Measurements from ENCODE around the gene PTGES.
A peak's percentile ranks its signal among the peaks of the same experiment; 100 is the strongest.

The PTGES gene

GRCh38 chr9:129716091-129716490 lies 36.8 kb downstream of the PTGES start:
- no peak for DNase-seq

GRCh38 chr9:129714511-129715061 lies 38.3 kb downstream of the PTGES start:
- no peak for DNase-seq

- DNase-seq: no peak
These were observed 39.5 kb downstream of the PTGES start for GRCh38 chr9:129713402-129713679.

GRCh38 chr9:129712634-129713401 lies 40.0 kb downstream of the PTGES start:
- DNase-seq: no peak

- no peak for DNase-seq
These were observed 42.7 kb downstream of the PTGES start for GRCh38 chr9:129710169-129710453.

GRCh38 chr9:129709438-129710168 lies 43.2 kb downstream of the PTGES start:
- no peak for DNase-seq

- DNase-seq: no peak
These were observed 44.0 kb downstream of the PTGES start for GRCh38 chr9:129708793-129709192.

- DNase-seq: no peak
These were observed 48.0 kb downstream of the PTGES start for GRCh38 chr9:129704807-129705206.

- DNase-seq: no peak
These were observed 49.0 kb downstream of the PTGES start for GRCh38 chr9:129703667-129704355.

- DNase-seq: no peak
These were observed 50.0 kb downstream of the PTGES start for GRCh38 chr9:129702589-129703520.

- no peak for DNase-seq
These were observed 51.3 kb downstream of the PTGES start for GRCh38 chr9:129701549-129701948.

- DNase-seq: no peak
These were observed 51.8 kb downstream of the PTGES start for GRCh38 chr9:129701054-129701453.

GRCh38 chr9:129698254-129698757 lies 54.5 kb downstream of the PTGES start:
- DNase-seq: no peak

- no peak for DNase-seq
These were observed 55.1 kb downstream of the PTGES start for GRCh38 chr9:129697656-129698253.

- DNase-seq: peak; percentile 31
These were observed 55.7 kb downstream of the PTGES start for GRCh38 chr9:129696944-129697655.

GRCh38 chr9:129695870-129696269 lies 57.0 kb downstream of the PTGES start:
- DNase-seq: no peak

- DNase-seq: no peak
These were observed 58.6 kb downstream of the PTGES start for GRCh38 chr9:129694243-129694646.

- no peak for DNase-seq
These were observed 59.1 kb downstream of the PTGES start for GRCh38 chr9:129693741-129694140.

- DNase-seq: no peak
These were observed 60.3 kb downstream of the PTGES start for GRCh38 chr9:129692534-129692933.

Measured in hematopoietic multipotent progenitor cell treated with erythropoietin and hydrocortisone succinate and interleukin-3 and kit ligand, for 6 days (in vitro differentiated cells).